ENCODE results near the gene FANCE. TPM values are rescaled to one million over a fixed set of nuclear protein-coding genes. Genes with fewer than 3 reads are reported as not detected.

The FANCE gene
- total and polyA plus RNA-seq, 2 experiments from 2014 or later, result 4.1 to 8.7 TPM

DNA sequence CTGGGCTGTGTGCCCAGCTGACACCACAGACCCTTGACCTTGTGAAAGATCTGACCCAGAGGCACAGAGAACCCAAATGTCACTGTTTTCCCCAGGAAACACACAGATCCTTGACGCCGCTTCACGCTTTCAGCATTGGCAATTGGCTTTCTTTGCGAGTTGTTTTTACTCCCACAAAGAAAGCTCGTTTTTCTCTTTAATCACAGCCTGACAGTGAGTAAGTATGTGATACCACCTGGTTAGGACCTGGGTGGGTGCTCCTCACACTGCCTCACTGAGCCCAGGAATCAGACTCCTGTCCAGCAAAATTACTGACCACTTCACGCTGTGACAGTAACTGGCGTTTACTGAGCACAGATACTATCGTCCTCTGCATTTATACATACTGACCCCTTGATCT is 29.1 kb downstream of the FANCE start:
- no peaks in the 10 kb centered on the region for H3K27me3 ChIP-seq
- no peak overlapping the region for H3K4me3 ChIP-seq
- H3K4me2 ChIP-seq, result no peak overlapping the region
- no peaks in the 10 kb centered on the region for H3K9me2 ChIP-seq (replicated peaks; ENCODE audit: insufficient read depth)
- no peak overlapping the region for H2AFZ ChIP-seq
- H3K4me1 ChIP-seq (ENCODE audit: insufficient read depth), result peaks cover 15% of the 10 kb centered on the region
- 86% methylated on average over 8 of the region's 8 CpGs for WGBS (ENCODE audit: low lambda C conversion rate, missing lambda C conversion rate)
- no peak for TF ChIP-seq EZH2phosphoT487 (IDR thresholded peaks at IDR 0.05; ENCODE audit: low read depth, severe bottlenecking, unreplicated experiment)
- DNase-seq (ENCODE audit: low spot score), result no peak
- peaks cover 36% of the 10 kb centered on the region for H3K79me2 ChIP-seq
- peaks cover 8% of the 10 kb centered on the region for H4K20me1 ChIP-seq (ENCODE audit: insufficient read depth, poor library complexity, severe bottlenecking)
- H3K9me3 ChIP-seq (ENCODE audit: low read depth), result no peaks in the 10 kb centered on the region
- no peaks in the 10 kb centered on the region for H3K36me3 ChIP-seq (replicated peaks; ENCODE audit: insufficient read depth, low read depth)
- no peak overlapping the region for H3K27ac ChIP-seq

DNA sequence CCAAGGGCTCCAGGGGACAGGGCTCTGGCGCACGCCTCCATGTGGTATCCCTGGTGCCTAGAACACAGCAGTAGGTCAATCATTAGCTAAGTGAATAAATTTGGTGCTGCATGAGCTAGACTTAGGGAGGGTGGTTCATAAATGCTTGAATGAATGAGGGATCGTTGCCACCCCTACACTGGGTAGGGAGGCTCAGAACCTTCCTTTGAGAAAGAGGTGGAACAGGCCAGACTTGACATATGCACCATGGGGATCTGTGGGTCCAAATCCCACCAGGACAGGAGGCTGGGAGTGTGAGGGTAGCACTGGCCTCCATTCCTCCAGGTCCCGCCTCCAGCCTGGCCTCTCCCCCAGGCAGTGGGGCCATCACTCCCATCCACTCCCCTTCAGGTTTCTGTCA is 30.9 kb downstream of the FANCE start:
- 98% methylated on average over 4 of the region's 4 CpGs for WGBS (ENCODE audit: low lambda C conversion rate, missing lambda C conversion rate)
- Histone ChIP-seq H3K4me1 (ENCODE audit: insufficient read depth) (peaks cover 33% of the 10 kb centered on the region), H3K9me2 (replicated peaks; ENCODE audit: insufficient read depth) (no peaks in the 10 kb centered on the region), H3K36me3 (replicated peaks; ENCODE audit: insufficient read depth, low read depth) (no peaks in the 10 kb centered on the region), H3K4me3 (no peak overlapping the region), H4K20me1 (ENCODE audit: insufficient read depth, poor library complexity, severe bottlenecking) (peaks cover 25% of the 10 kb centered on the region), H3K27ac (no peak overlapping the region), H3K27me3 (no peaks in the 10 kb centered on the region), H3K79me2 (peaks cover 55% of the 10 kb centered on the region), H2AFZ (no peak overlapping the region), H3K4me2 (no peak overlapping the region), H3K9me3 (ENCODE audit: low read depth) (no peaks in the 10 kb centered on the region)
- no peak for DNase-seq (ENCODE audit: low spot score)
- no peak for TF ChIP-seq EZH2phosphoT487 (IDR thresholded peaks at IDR 0.05; ENCODE audit: low read depth, severe bottlenecking, unreplicated experiment)
- TF ChIP-seq, protein P1, sequence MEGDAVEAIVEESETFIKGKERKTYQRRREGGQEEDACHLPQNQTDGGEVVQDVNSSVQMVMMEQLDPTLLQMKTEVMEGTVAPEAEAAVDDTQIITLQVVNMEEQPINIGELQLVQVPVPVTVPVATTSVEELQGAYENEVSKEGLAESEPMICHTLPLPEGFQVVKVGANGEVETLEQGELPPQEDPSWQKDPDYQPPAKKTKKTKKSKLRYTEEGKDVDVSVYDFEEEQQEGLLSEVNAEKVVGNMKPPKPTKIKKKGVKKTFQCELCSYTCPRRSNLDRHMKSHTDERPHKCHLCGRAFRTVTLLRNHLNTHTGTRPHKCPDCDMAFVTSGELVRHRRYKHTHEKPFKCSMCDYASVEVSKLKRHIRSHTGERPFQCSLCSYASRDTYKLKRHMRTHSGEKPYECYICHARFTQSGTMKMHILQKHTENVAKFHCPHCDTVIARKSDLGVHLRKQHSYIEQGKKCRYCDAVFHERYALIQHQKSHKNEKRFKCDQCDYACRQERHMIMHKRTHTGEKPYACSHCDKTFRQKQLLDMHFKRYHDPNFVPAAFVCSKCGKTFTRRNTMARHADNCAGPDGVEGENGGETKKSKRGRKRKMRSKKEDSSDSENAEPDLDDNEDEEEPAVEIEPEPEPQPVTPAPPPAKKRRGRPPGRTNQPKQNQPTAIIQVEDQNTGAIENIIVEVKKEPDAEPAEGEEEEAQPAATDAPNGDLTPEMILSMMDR (IDR thresholded peaks at IDR 0.05; ENCODE audit: poor library complexity), result no peak
- TF ChIP-seq EZH2 (IDR thresholded peaks at IDR 0.05; ENCODE audit: borderline replicate concordance), result no peak

DNA sequence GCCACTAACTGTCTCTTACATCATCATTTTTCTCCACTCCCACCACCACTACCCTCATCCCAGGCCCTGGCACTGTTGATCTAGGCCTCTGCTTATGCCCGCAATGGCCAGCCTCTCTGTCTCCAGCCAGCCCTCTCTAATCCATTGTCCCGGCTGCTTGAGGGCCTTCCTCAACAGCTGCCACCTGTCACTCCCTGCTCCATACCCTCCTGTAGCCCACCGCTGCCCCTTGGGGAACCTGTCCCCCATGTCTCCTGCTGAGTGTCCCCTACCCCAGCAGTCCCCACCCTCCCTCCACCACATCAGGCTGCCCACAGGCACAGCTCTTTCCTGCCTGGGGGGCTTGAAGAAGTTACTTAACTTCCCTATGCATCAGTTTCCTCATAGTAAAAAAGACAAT is 31.4 kb downstream of the FANCE start:
- DNase-seq (ENCODE audit: low spot score), result no peak
- Histone ChIP-seq H2AFZ (no peak overlapping the region), H3K9me2 (replicated peaks; ENCODE audit: insufficient read depth) (no peaks in the 10 kb centered on the region), H3K79me2 (peaks cover 59% of the 10 kb centered on the region), H3K4me1 (ENCODE audit: insufficient read depth) (peaks cover 37% of the 10 kb centered on the region), H3K36me3 (replicated peaks; ENCODE audit: insufficient read depth, low read depth) (no peaks in the 10 kb centered on the region), H3K4me2 (no peak overlapping the region), H3K4me3 (no peak overlapping the region), H4K20me1 (ENCODE audit: insufficient read depth, poor library complexity, severe bottlenecking) (peaks cover 29% of the 10 kb centered on the region), H3K27ac (no peak overlapping the region), H3K9me3 (ENCODE audit: low read depth) (no peaks in the 10 kb centered on the region), H3K27me3 (no peaks in the 10 kb centered on the region)
- TF ChIP-seq, protein P1 (IDR thresholded peaks at IDR 0.05; ENCODE audit: poor library complexity), result no peak
- TF ChIP-seq EZH2phosphoT487 (IDR thresholded peaks at IDR 0.05; ENCODE audit: low read depth, severe bottlenecking, unreplicated experiment), result no peak
- no peak for TF ChIP-seq EZH2 (IDR thresholded peaks at IDR 0.05; ENCODE audit: borderline replicate concordance)
- WGBS (ENCODE audit: low lambda C conversion rate, missing lambda C conversion rate), result 89% methylated on average over 3 of the region's 3 CpGs

DNA sequence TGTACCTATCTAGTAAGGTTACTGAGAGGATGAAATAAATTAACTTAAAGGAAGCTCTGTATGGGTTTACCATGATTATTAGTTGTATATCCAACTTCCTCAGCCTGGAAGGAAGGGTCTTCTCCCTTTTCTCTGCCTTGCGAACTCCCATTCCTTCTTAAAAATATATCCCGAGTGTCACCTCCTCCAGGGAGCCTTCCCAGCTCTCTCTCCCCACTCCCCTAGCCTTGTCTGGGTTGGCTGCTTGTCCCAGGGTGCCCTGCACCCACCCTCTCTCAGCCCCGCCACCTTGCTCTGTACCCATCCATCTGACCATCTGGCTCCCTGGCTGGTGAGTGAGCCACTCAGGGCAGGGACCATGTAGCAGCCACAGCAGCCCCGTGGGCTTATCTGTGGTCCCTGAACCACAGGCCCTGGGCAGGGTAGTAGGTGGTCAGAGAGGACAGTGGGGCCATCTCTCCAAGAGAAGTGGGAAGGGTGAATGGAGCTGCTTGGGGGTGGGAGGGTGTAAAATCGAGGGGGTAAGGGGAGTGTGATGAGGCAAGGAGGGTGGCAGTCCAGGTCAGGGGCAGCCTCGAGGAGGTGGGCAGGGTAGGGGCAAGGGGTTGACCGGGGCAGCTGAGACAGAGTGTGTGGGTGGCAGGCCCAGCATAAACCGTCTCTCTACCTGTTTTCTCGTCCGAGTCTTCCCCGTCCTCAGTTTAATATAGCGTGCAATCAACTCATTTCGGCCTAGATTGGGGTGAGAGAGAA is 31.9 kb downstream of the FANCE start:
- H3K4me2 ChIP-seq, result no peak overlapping the region
- 95% methylated on average over 7 of the region's 13 CpGs for WGBS (ENCODE audit: low lambda C conversion rate, missing lambda C conversion rate)
- peaks cover 65% of the 10 kb centered on the region for H3K79me2 ChIP-seq

More for the DNA sequence above, 31.9 kb downstream of the FANCE start:
- no peak for DNase-seq (ENCODE audit: low spot score)
- Histone ChIP-seq H3K9me2 (replicated peaks; ENCODE audit: insufficient read depth) (no peaks in the 10 kb centered on the region), H3K9me3 (ENCODE audit: low read depth) (no peaks in the 10 kb centered on the region), H3K4me3 (no peak overlapping the region), H3K36me3 (replicated peaks; ENCODE audit: insufficient read depth, low read depth) (no peaks in the 10 kb centered on the region), H2AFZ (no peak overlapping the region), H3K4me1 (ENCODE audit: insufficient read depth) (peaks cover 42% of the 10 kb centered on the region), H4K20me1 (ENCODE audit: insufficient read depth, poor library complexity, severe bottlenecking) (peaks cover 33% of the 10 kb centered on the region), H3K27me3 (no peaks in the 10 kb centered on the region), H3K27ac (no peak overlapping the region)
- TF ChIP-seq EZH2phosphoT487 (IDR thresholded peaks at IDR 0.05; ENCODE audit: low read depth, severe bottlenecking, unreplicated experiment), result no peak
- TF ChIP-seq EZH2 (IDR thresholded peaks at IDR 0.05; ENCODE audit: borderline replicate concordance), result no peak
- TF ChIP-seq, protein P1 (IDR thresholded peaks at IDR 0.05; ENCODE audit: poor library complexity), result no peak

All from hepatocyte (in vitro differentiated cells).